HG02642 (cell line): ENCODE results near the gene BANK1.
"Not testable (repeated sequence)": the region's sequence is repeated elsewhere in the genome, so short reads cannot be mapped to it uniquely, and the experiment has no call there.

Experiments used
- ATAC-seq: cut with Tn5 transposase; IDR thresholded peaks from one replicate; pipeline ENCODE4 v1.9.1; 2021; ENCODE audit warnings: mild to moderate bottlenecking; ENCODE audit not compliant: unreplicated experiment, poor library complexity

BANK1 gene

DNA sequence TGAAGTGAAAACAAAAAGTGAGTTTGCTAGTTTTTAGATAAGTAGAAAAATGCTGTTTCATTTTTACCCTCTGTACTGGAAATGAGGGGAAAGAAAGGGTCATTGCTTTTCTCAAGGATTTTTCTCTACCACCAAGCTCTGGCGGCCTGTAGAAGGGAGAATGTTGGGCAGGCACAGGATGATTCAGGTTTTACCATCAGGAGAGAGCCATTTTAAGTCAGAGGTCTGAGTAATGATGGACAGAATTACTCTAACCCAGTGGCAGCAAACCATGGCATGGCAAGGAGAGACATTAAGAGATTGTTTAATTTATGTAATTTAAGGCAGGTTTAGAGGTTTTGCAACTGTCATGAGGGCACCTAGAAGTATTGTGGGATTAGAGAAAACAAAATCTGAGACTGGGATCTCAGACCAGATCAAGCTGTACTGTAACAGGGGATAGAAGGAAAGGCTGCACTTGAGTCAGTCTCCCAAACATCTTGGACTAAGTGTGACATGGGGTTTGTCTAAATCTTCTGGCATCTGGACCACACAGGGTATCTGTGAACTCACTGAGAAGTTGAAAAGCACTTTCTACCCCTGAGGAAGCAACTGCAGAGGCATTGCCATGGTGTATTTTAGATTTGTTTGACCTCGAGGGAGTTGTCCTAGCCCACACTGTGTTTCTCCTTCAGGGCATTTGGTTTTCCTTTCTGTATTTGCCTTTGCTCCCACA, 81.6 kb downstream of the BANK1 start:
- ATAC-seq: no peak

GRCh38 chr4:101885574-101885973, 95.0 kb downstream of the BANK1 start:
- no peak for ATAC-seq

DNA sequence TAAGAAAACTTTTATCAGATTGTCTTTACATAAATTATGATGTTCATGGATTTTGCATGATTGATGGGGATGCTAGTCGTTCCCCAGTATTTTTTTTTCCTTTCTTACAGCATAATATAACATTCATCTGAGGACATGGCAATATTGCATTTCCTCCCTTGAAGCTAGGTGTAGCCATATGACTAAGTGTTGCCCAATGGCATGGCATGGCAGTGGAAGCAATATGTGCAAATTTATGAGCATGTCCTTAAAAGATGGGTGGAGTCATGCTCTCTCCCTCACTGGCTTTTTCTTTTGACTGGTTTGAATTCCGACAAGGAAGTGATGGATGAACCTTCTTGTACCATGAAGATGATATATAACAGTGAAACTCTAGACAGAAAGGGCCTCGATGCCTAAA, 96.3 kb downstream of the BANK1 start:
- no peak for ATAC-seq

GRCh38 chr4:101888472-101888871, 97.9 kb downstream of the BANK1 start:
- ATAC-seq: no peak

DNA sequence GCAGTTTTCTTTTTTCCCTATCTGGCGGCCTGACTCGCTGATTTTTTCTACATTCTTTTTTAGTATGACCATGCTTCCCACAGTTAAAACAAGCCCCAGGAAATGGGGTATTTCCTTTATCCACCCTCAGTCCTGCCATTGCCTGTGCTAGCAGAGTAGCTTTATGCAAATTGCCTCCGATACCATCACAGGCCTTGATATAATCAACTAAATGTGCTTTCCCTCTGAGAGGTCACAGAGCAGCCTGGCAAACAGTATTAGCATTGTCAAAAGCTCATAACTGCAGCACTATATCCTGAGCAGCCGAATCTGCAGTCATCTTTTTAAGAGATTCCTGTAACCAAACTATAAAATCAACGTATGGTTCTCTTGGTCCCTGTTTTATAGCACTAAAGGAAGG, 115.0 kb downstream of the BANK1 start:
- ATAC-seq: not testable (repeated sequence)

- no peak for ATAC-seq
Observed at GRCh38 chr4:101910786-101911373, 120.3 kb downstream of the BANK1 start.

DNA sequence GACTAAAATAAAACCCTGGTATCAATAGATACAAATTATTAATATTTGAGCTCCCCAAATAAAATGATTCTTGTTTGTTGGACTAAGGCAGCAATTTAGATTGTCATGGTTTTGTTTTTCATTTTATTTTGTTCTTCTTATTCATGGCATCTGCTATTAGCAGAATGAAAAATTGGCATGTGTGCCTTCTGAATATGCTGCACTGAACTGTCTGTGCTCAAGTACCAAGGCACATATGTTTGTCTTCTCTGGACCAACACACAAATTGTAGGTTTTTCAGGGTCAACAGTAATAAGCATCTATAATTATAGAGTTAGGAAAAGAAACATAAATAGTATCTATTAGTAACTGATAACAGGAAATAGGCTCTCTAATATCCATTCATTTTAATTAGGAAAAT, 121.1 kb downstream of the BANK1 start:
- no peak for ATAC-seq

DNA sequence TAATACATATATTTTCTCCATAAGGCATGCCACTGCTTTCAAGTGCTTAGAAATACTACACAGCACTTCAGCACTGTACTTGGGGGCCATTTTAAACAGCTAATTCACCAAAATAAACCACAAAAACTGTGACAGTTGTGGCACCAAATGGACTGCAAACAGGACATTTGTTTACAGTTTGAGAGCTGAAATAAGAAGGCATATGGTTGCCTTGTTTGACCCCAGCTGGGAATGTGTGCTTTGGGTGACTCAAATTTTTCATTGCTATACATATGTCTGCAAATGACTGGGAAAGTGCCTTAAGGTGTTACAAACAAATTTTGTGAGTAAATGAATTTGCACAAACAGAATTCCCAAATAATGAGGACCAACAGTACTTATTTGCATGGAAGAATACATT, 124.2 kb downstream of the BANK1 start:
- no peak for ATAC-seq

- no peak for ATAC-seq
Observed at GRCh38 chr4:101919373-101919977, 128.9 kb downstream of the BANK1 start.

DNA sequence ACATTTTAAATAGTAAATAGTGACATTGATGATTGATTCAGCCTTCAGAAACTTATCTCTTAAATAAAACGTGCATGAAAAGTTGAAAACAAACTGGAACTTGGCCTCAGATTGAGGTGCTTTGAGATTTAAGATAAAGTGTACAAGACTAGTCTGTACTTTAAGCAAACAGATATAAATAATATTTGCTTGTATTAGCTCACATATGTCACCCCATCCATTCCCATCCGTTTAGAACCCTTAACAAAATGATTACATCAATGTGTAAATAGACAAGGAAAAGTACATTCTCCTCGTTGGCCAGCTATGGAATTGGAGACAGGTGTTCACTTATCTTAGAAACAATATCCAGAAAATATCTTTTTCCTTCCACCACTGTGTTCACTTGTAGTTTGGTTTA, 130.8 kb downstream of the BANK1 start:
- ATAC-seq: no peak

- no peak for ATAC-seq
Observed at GRCh38 chr4:101931619-101932018, 141.1 kb downstream of the BANK1 start.

- no peak for ATAC-seq
Observed at GRCh38 chr4:101933855-101934254, 143.3 kb downstream of the BANK1 start.

DNA sequence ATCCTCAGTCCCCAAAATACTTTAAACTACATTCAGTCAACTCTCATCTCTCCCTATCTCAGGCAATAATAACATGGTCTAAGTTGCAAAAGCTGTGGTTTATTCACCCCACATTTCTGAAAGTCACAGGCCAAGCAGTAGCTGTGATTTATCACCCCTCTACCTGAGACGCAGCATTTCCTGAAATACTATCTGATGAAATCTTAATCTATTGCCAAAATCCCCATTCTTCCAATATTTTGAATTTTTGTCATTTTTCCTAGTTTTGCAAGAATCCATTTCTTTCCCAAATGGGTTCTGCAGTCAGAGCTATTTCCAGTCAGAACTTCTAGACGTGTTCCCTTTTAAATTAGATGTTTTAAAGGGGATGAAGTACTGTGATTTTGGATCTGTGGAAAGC, 148.3 kb downstream of the BANK1 start:
- ATAC-seq: no peak

DNA sequence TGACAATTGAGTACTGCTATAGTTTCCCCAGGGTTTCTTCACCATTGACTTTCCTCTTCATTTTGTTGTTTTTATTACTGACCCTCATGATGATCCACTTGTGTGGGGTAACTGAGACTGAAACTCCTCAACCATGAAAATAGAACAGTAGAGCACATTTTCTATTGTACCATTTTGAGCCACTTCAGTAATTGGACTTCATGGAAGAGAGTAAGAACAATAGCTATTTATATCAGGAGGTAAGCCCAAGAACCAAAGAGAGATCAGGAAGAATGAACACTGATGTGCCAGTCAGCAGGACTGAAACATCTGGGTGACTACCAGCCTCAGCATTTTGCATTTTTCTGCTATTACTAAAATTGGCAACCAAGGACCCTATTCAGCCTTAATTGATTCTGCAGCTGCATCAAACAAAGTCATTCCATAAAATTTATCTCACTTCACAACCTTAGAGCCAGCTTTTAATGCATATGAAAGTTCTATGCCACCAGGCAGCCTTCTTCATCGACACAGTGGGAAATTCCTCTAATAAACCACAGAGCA, 151.4 kb downstream of the BANK1 start:
- ATAC-seq: no peak

DNA sequence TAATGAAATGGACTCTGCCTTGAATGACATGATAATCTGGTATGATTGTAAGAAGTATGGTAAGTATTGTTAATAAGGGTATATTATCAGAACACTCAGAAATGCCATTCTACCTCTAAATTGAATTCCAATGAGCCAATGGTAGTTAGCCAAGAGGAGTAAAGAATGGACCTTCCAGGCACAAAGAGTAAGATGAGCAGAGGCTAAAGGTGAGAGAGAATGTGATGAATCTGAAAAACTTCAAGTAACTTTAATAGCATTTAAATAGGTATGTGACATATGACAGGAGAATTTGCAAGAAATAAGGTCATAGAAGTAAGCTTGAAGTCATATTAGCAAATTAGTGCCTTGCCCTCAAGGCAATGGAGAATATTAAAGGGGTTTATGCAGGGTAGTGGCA, 152.4 kb downstream of the BANK1 start:
- ATAC-seq: no peak

- ATAC-seq: no peak
Observed at GRCh38 chr4:101944649-101945048, 154.1 kb downstream of the BANK1 start.

- ATAC-seq: no peak
Observed at GRCh38 chr4:101948055-101948454, 157.5 kb downstream of the BANK1 start.

DNA sequence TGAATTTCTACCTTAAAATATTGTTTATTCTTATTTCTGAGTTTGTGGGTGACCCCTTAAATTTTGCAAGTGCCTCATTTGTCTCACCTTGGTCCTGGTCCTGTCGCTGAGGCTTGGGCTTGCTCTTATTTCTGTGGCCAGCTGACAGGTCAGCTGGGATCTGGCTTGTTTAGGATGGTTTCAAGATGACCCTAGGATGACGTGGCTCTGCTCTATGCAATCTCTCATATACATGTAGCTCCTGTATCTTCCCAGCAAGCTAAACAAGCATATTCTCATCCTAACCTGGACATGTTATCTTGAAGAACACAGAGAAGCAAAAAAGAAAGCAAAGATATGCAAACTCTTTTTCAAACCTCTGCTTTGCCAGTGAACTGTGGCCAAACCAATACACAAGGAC, 158.4 kb downstream of the BANK1 start:
- no peak for ATAC-seq

DNA sequence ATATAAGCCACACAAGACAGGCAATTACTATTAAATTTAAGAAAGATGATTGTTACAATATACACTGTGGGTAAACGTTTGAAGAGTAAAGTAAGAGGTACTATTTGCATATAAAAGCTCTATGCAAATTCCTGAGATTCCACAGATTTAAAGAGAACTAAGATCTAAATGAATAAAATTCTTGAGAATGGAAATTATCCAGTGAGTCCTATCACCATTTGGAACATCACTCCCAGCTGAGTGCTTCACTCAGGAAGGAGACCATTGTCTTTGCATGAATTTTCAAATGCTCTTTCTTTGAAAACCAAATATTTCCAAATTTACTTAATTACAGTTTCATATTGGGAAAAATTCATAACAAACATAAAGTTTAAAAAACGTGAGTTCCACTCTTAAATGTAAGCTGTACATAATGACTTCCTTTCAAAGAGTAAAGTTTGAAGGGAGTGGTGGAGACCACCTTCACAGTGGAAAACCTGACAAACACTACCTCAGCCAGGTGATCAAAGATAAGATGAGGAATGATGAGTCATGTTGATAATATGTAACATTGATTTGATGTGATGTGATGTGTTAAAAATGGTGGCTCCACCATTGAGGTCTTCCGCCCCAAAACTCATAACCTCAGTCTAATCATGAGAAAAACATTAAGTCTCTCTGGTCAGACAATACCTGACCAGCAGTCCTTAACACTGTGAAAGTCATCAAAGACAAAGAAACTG, 159.9 kb downstream of the BANK1 start:
- no peak for ATAC-seq

- ATAC-seq: no peak
Observed at GRCh38 chr4:101952985-101953384, 162.5 kb downstream of the BANK1 start.

DNA sequence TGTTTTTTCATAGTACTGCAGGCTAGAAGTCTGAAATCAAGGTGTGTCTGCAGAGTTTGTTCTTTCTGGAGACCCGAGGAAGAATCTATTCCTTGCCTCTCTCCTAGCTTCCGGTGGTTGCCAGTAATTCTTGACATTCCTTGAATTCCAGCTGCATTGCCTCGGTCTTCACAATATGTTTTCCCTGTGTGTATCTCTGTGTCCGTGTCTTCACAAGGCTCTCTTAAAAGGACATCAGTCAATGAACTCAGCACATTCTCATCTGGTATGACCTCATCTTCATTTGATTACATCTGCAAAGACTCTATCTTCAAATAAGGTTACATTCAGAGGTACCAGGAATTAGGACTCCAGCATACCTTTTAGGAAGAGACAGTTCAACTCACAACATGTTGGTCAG, 163.4 kb downstream of the BANK1 start:
- ATAC-seq: no peak
